Stomach (tissue), 9 donors: ENCODE measurements around the gene CDC14A. TPM values are rescaled to one million over a fixed set of nuclear protein-coding genes. Genes with fewer than 3 reads are reported as not detected.

Experiments
- DNase-seq, 2 donors: peaks; one replicate each; pipeline versions ENCODE4 v3.0.0 to v3.0.0-alpha.2; 2013 to 2019
- H3K27ac ChIP-seq, 5 donors: fragments of 200-600 bp in 4 of 5; sonication (generic) in 4 of 5; one replicate each; pipeline ENCODE4 v1.5.1; 2013 to 2019; ENCODE audit warnings: mild to moderate bottlenecking in 1 of 5, moderate library complexity in 1 of 5
- H3K27me3 ChIP-seq, 3 donors: fragments of 200-600 bp; sonication (generic); one replicate each; pipeline ENCODE4 v1.5.1; 2017 to 2019; ENCODE audit warnings: mixed run types in 1 of 3
- H3K36me3 ChIP-seq, 4 donors: fragments of 200-600 bp; sonication (generic); 1 replicate in 3 of 4; 2 replicates in 1 of 4; pipeline ENCODE4 v1.5.1; 2016 to 2019
- H3K4me1 ChIP-seq, 4 donors: fragments of 200-600 bp; sonication (generic); one replicate each; pipeline ENCODE4 v1.5.1; 2016 to 2019
- H3K4me3 ChIP-seq, 4 donors: fragments of 200-600 bp; sonication (generic) in 3 of 4; one replicate each; pipeline ENCODE4 v1.5.1; 2016 to 2019; ENCODE audit warnings: mild to moderate bottlenecking in 1 of 4
- H3K9me3 ChIP-seq, 4 donors: fragments of 200-600 bp; sonication (generic); one replicate each; pipeline ENCODE4 v1.5.1; 2016 to 2019
- CTCF ChIP-seq, 7 experiments: fragments of 450-650 bp in 4 of 7; fragments of 200-600 bp in 3 of 7; sonication (generic) in 3 of 7; IDR thresholded peaks; one replicate each; pipeline ENCODE4 v1.5.1; 2016 to 2019; ENCODE audit warnings: antibody characterized with exemption in 7 of 7, control low read depth in 2 of 7, mild to moderate bottlenecking in 1 of 7
- EP300 ChIP-seq: sonication (generic); formaldehyde crosslinking; IDR thresholded peaks from one replicate; pipeline ENCODE4 v1.6.1; 2017; ENCODE audit warnings: antibody characterized with exemption
- POLR2A ChIP-seq, 4 donors: fragments of 450-650 bp; IDR thresholded peaks; one replicate each; pipeline ENCODE4 v1.6.1; 2016; ENCODE audit warnings: antibody characterized with exemption in 4 of 4, control low read depth in 2 of 4, mild to moderate bottlenecking in 1 of 4, moderate library complexity in 1 of 4
- POLR2AphosphoS5 ChIP-seq, 3 donors: sonication (generic); formaldehyde crosslinking; IDR thresholded peaks; one replicate each; pipeline ENCODE4 v1.6.1; 2016; ENCODE audit warnings: antibody characterized with exemption in 3 of 3
- WGBS, 5 donors: extraction: QIAGEN DNeasy Blood & Tissue Kit in 3 of 5; methylation state at CpG; one replicate each; pipeline versions ENCODE4 v1.1.5 to v1.1.7; 2013 to 2018; 5-methylcytosine and 5-hydroxymethylcytosine counted together
- intact Hi-C: fragments of 100-400 bp; cut with DNase I; formaldehyde crosslinking; loops from one replicate; pipeline ENCODE4 v1.15.1; 2023; ENCODE audit warnings: low total_unique reads
- polyA plus RNA-seq, 3 donors: library from polyadenylated mRNA; stranded (reverse); fragments of 200-250 nt; gene quantifications; one replicate each; pipeline ENCODE4 v1.2.3, GENCODE V29; 2013
- total RNA-seq, 5 donors: library from RNA; depleted of rRNA; stranded (reverse); fragments of >200 nt; gene quantifications; one replicate each; pipeline versions ENCODE4 v1.1.0 to v1.2.3, GENCODE V29; 2014 to 2016
- donor health status: healthy with polysubstance abuse.
- donor health status: Bipolar disorder and iron deficiency.
- donor health status: healthy.

CDC14A gene
- total and polyA plus RNA-seq, 8 donors = 2.1 to 31.0 (median 12.1) TPM

DNA sequence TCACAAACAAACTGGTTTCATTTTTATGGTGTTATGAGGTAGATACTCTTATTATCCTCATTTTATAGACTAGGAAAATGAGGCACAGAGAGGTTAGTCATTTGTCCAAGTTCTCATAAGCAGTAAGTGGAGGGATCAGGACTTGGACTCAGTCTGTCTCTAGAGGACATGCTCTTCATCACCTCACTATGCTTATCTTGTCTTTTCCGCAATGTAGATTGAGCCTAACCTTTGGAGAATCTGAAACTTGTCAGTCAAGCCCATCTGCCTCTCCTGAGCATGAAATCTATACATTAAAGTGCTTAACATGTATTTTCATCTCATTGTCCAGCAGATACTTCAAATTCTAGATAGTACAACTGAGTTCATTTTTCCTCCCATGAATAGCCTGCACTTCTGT is 11.8 kb upstream of the CDC14A start:
- Histone ChIP-seq H3K27ac (no peak overlapping the region), H3K36me3 (no peaks in the 10 kb centered on the region), H3K27me3 (no peaks in the 10 kb centered on the region), H3K9me3 (no peaks in the 10 kb centered on the region), H3K4me3 (no peak overlapping the region), H3K4me1 (no peaks in the 10 kb centered on the region)
- 91 to 96% (median 92%) methylated on average over 1 of the region's 1 CpG for WGBS, 5 donors
- TF ChIP-seq POLR2A (IDR thresholded peaks at IDR 0.05) = no peak
- TF ChIP-seq EP300 = no peak
- no peak for TF ChIP-seq CTCF (IDR thresholded peaks at IDR 0.05)
- TF ChIP-seq POLR2AphosphoS5 (IDR thresholded peaks at IDR 0.05) = no peak
- no peak for DNase-seq
- intact Hi-C loops = no loop called here

DNA sequence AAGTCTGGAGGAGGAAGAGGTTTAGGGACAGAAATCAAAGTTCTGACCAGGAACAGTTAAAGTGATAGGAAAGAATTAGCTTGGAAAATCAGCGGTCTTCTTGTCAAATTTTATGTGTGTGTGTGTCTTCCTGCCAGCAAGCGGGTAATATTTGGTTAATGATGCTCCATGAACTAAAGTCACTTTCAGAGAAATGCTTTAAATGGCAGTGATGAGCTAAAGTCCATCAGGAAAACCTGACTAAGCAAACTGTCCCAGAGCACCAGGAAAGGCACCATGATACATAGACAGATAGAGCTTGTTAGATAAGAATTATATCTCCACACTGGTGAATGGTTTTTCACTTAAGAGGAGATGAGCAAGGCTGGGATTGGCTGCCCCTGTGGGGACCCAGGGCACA is 10.0 kb upstream of the CDC14A start:
- Histone ChIP-seq H3K9me3 (no peaks in the 10 kb centered on the region), H3K27ac (no peak overlapping the region), H3K4me1 (no peaks in the 10 kb centered on the region), H3K4me3 (no peak overlapping the region), H3K36me3 (no peaks in the 10 kb centered on the region), H3K27me3 (no peaks in the 10 kb centered on the region)
- no peak for TF ChIP-seq EP300
- no peak for TF ChIP-seq POLR2A (IDR thresholded peaks at IDR 0.05)
- no peak for TF ChIP-seq POLR2AphosphoS5 (IDR thresholded peaks at IDR 0.05)
- no peak for TF ChIP-seq CTCF (IDR thresholded peaks at IDR 0.05)
- intact Hi-C loops = no loop called here
- DNase-seq = no peak
- WGBS, 5 donors = 84 to 95% (median 94%) methylated on average over 2 of the region's 2 CpGs

GRCh38 chr1:100343897-100344296 is 8.4 kb upstream of the CDC14A start:
- Histone ChIP-seq H3K27me3 (no peaks in the 10 kb centered on the region), H3K9me3 (no peaks in the 10 kb centered on the region), H3K4me3 (no peak overlapping the region), H3K4me1 (no peaks in the 10 kb centered on the region), H3K27ac (no peak overlapping the region), H3K36me3 (no peaks in the 10 kb centered on the region)
- intact Hi-C loops = no loop called here
- 53 to 66% (median 53%) methylated on average over 3 of the region's 3 CpGs for WGBS, 5 donors
- TF ChIP-seq POLR2AphosphoS5 (IDR thresholded peaks at IDR 0.05) = no peak
- no peak for TF ChIP-seq POLR2A (IDR thresholded peaks at IDR 0.05)
- TF ChIP-seq EP300 = no peak
- TF ChIP-seq CTCF (IDR thresholded peaks at IDR 0.05) = no peak
- no peak for DNase-seq

DNA sequence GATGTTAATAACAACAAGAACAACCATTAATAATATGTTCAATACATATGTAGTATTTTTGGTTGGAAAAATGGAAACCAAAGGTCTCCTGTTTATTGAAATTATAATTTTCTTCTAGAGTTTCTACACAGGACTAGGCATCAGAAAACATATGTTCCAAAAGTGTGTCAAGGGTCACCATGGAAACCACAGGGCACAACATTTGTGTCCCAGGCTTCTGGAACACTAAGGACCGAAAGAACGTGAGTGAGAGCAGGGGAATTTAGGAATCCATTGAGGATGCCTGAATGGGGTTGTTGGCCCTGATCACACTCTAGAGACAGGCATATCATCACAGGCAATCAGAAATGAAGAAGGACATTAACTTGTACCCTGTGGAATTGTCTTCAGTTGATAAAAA is 7.5 kb upstream of the CDC14A start:
- TF ChIP-seq POLR2AphosphoS5 (IDR thresholded peaks at IDR 0.05) (no peak), EP300 (no peak), POLR2A (IDR thresholded peaks at IDR 0.05) (no peak), CTCF (IDR thresholded peaks at IDR 0.05) (no peak)
- no peak for DNase-seq
- Histone ChIP-seq H3K4me3 (no peak overlapping the region), H3K4me1 (no peaks in the 10 kb centered on the region), H3K27me3 (no peaks in the 10 kb centered on the region), H3K36me3 (no peaks in the 10 kb centered on the region), H3K9me3 (no peaks in the 10 kb centered on the region), H3K27ac (no peak overlapping the region)
- intact Hi-C loops = no loop called here
- 69 to 97% (median 90%) methylated on average over 2 of the region's 2 CpGs for WGBS, 5 donors
